Transverse colon (tissue), 4 donors: ENCODE results near the gene CHMP5. TPM values are rescaled to one million over a fixed set of nuclear protein-coding genes. Genes with fewer than 3 reads are reported as not detected.

Experiments used
- DNase-seq: peaks from one replicate; pipeline ENCODE4 v3.0.0-alpha.2; 2019
- H3K27ac ChIP-seq, 4 donors: fragments of 200-600 bp; sonication (generic); 2 replicates each; pipeline ENCODE4 v1.5.1; 2016 to 2018; ENCODE audit warnings: inconsistent platforms in 4 of 4
- H3K27me3 ChIP-seq: fragments of 200-600 bp; sonication (generic); 2 replicates; pipeline ENCODE4 v1.5.1; 2017; ENCODE audit warnings: inconsistent platforms
- H3K36me3 ChIP-seq, 4 donors: fragments of 200-600 bp; sonication (generic); 2 replicates each; pipeline ENCODE4 v1.5.1; 2017 to 2019; ENCODE audit warnings: inconsistent platforms in 4 of 4
- H3K4me1 ChIP-seq, 4 donors: fragments of 200-600 bp; sonication (generic); 2 replicates each; pipeline ENCODE4 v1.5.1; 2017 to 2020; ENCODE audit warnings: inconsistent platforms in 4 of 4
- H3K4me3 ChIP-seq, 4 donors: fragments of 200-600 bp; sonication (generic); 1 replicate in 1 of 4; 2 replicates in 3 of 4; pipeline versions ENCODE4 v1.5.1 to v1.6.1; 2017 to 2019; ENCODE audit warnings: inconsistent platforms in 4 of 4
- H3K9me3 ChIP-seq, 2 donors: fragments of 200-600 bp; sonication (generic); 2 replicates each; pipeline ENCODE4 v1.5.1; 2017 to 2019; ENCODE audit warnings: inconsistent platforms in 2 of 2
- CTCF ChIP-seq, 5 experiments: fragments of 200-600 bp in 3 of 5; fragments of 450-650 bp in 2 of 5; sonication (generic) in 3 of 5; IDR thresholded peaks; 1 replicate in 2 of 5; 2 replicates in 3 of 5; pipeline ENCODE4 v1.5.1; 2016 to 2017; ENCODE audit warnings: antibody characterized with exemption in 5 of 5, inconsistent platforms in 3 of 5, mild to moderate bottlenecking in 2 of 5, moderate library complexity in 1 of 5
- EP300 ChIP-seq: sonication (generic); formaldehyde crosslinking; IDR thresholded peaks from one replicate; pipeline ENCODE4 v1.6.1; 2017; ENCODE audit warnings: antibody characterized with exemption, low read depth
- POLR2A ChIP-seq: fragments of 450-650 bp; IDR thresholded peaks from one replicate; pipeline ENCODE4 v1.6.1; 2016; ENCODE audit warnings: antibody characterized with exemption, mild to moderate bottlenecking, moderate library complexity
- POLR2AphosphoS5 ChIP-seq, 3 donors: sonication (generic); formaldehyde crosslinking; IDR thresholded peaks; one replicate each; pipeline ENCODE4 v1.6.1; 2016; ENCODE audit warnings: antibody characterized with exemption in 3 of 3
- WGBS, 2 donors: methylation state at CpG; one replicate each; pipeline ENCODE4 v1.1.5; 2018; ENCODE audit warnings: low coverage in 1 of 2; 5-methylcytosine and 5-hydroxymethylcytosine counted together
- in situ Hi-C, 4 donors: fragments of 200-750 bp; cut with MboI; loops; one replicate each; pipeline versions ENCODE4 v1.15.0 to v1.15.1; 2017; ENCODE audit warnings: low sequenced_read_pairs in 3 of 4, low pct_ligation_motif_present in 1 of 4, low pct_unique_long_range_greater_than_20kb in 1 of 4
- intact Hi-C: fragments of 100-400 bp; cut with DNase I; formaldehyde crosslinking; loops from one replicate; pipeline ENCODE4 v1.15.1; 2023; ENCODE audit warnings: low total_unique reads
- total RNA-seq, 4 donors: library from RNA; depleted of rRNA; stranded (reverse); fragments of >200 nt; gene quantifications; one replicate each; pipeline ENCODE4 v1.1.0, GENCODE V29; 2016

CHMP5 gene
- total RNA-seq, 4 donors from 2014 or later, result 23.3 to 100 (median 56.5) TPM

GRCh38 chr9:33223696-33224095 is 41.2 kb upstream of the CHMP5 start:
- DNase-seq, result no peak
- Histone ChIP-seq H3K4me3 (no peak overlapping the region), H3K36me3 (no peaks in the 10 kb centered on the region), H3K4me1 (peaks cover 3 to 10% (median 6%) of the 10 kb centered on the region in 4 donors), H3K9me3 (no peaks in the 10 kb centered on the region), H3K27me3 (no peaks in the 10 kb centered on the region), H3K27ac (no peak overlapping the region)
- 43 to 81% methylated on average over 1 of the region's 1 CpG for WGBS, 2 donors
- in situ Hi-C loops, result loop anchor here in 3 of 4 donors (5.0 to 10.0 kb wide), 3 partner anchors 49 to 149 kb away; partner anchors contain the start of gene SMU1 (in 1 of the 3)
- TF ChIP-seq POLR2AphosphoS5 (IDR thresholded peaks at IDR 0.05) (no peak), POLR2A (no peak), CTCF (IDR thresholded peaks at IDR 0.05) (no peak), EP300 (no peak)
- intact Hi-C loops, result loop anchor here (2.0 kb wide), 1 partner anchor 143 kb away; no protein-coding TSS in a partner anchor

DNA sequence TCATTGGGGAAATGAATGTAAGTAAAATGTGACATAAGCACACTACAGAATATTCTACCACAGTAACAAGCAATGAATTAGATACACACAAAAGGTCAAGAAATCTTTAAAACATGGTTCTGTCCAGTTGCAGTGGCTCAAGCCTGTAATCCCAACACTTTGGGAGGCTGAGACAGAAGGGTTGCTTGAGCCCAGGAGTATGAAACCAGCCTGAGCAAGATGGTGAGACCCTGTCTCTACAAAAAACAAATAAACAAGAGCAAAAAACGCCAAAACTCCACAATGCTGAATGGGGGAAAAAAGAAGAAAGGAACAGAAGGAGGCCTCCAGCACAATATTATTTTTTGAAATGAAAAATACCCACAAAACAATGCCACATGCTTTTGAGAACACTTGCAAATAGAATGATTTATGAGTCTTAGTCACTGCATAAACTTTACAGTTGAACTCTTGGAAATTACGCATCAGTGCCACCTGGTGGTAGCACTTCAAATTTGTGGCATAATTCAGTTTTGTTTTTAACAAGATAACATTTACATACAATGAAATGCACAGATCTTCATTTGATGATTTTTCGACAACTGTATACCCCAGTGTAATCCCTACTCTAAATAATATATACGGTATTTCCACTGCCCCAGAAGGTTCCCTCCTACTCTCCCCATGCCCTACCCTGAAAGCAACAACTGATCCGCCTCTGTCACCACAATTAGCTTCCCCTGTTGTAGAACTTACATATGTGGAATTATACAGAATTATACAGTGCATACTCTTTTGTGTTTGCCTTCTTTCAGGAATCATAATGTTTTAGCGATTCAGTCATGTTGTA is 39.3 kb upstream of the CHMP5 start:
- Histone ChIP-seq H3K4me3 (no peak overlapping the region), H3K4me1 (peaks cover 3 to 19% (median 11%) of the 10 kb centered on the region in 4 donors), H3K36me3 (no peaks in the 10 kb centered on the region), H3K9me3 (no peaks in the 10 kb centered on the region), H3K27ac (no peak overlapping the region), H3K27me3 (no peaks in the 10 kb centered on the region)
- in situ Hi-C loops, result loop anchor here in 3 of 4 donors (5.0 to 10.0 kb wide), 3 partner anchors 51 to 151 kb away; partner anchors contain the start of gene SMU1 (in 1 of the 3)
- peak; percentile 81 for DNase-seq
- WGBS, 2 donors, result 18 to 21% methylated on average over 5 to 6 of the region's 6 CpGs
- intact Hi-C loops, result loop anchor here (2.0 kb wide), 1 partner anchor 145 kb away; no protein-coding TSS in a partner anchor
- TF ChIP-seq POLR2AphosphoS5 (IDR thresholded peaks at IDR 0.05) (peak in 1 of 3 donors; percentile 35), CTCF (IDR thresholded peaks at IDR 0.05) (peak; percentile 74 to 95 (median 82)), POLR2A (no peak), EP300 (no peak)

- in situ Hi-C loops, result loop anchor here in 3 of 4 donors (5.0 to 10.0 kb wide), 3 partner anchors 52 to 152 kb away; partner anchors contain the start of gene SMU1 (in 1 of the 3)
- Histone ChIP-seq H3K4me3 (no peak overlapping the region), H3K27me3 (no peaks in the 10 kb centered on the region), H3K27ac (peak overlapping the region in 2 of 4 donors; percentile 11 to 20), H3K9me3 (no peaks in the 10 kb centered on the region), H3K4me1 (peaks cover 3 to 20% (median 11%) of the 10 kb centered on the region in 4 donors), H3K36me3 (no peaks in the 10 kb centered on the region)
- no peak for TF ChIP-seq POLR2A
- no peak for TF ChIP-seq EP300
- no peak for TF ChIP-seq POLR2AphosphoS5 (IDR thresholded peaks at IDR 0.05)
- TF ChIP-seq CTCF (IDR thresholded peaks at IDR 0.05), result no peak
- DNase-seq, result peak; percentile 38
- intact Hi-C loops, result no loop called here
- 68 to 75% methylated on average over 10 of the region's 10 CpGs for WGBS, 2 donors
Measured at GRCh38 chr9:33227008-33227398, 37.8 kb upstream of the CHMP5 start.

DNA sequence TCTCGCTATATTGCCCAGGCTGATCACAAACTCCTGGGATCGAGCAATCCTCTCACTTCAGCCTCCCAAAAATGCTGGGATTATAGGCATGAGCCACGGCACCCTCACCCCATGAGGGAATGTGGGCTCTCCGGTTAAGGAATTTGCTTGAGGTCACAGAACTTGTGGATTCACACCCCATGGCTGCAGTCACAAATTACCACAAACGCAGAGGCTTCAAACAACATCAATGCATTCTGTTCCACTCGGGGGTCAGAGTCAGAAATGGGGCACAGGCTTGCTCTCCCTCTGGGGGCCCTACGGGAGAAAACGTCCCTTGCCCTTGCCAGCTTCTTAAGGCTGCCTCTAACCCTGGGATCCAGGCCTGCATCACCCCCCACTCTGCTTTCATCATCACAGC is 37.1 kb upstream of the CHMP5 start:
- no peak for DNase-seq
- H3K27ac ChIP-seq, result no peak overlapping the region
- H3K4me1 ChIP-seq, result peaks cover 3 to 20% (median 11%) of the 10 kb centered on the region in 4 donors
- H3K4me3 ChIP-seq, result no peak overlapping the region
- intact Hi-C loops, result no loop called here
- 75 to 91% methylated on average over 4 to 8 of the region's 8 CpGs for WGBS, 2 donors
- in situ Hi-C loops, result loop anchor here in 3 of 4 donors (5.0 to 10.0 kb wide), 3 partner anchors 53 to 153 kb away; partner anchors contain the start of gene SMU1 (in 1 of the 3)
- no peaks in the 10 kb centered on the region for H3K9me3 ChIP-seq
- no peaks in the 10 kb centered on the region for H3K27me3 ChIP-seq
- H3K36me3 ChIP-seq, result no peaks in the 10 kb centered on the region
- no peak for TF ChIP-seq EP300
- TF ChIP-seq POLR2AphosphoS5 (IDR thresholded peaks at IDR 0.05), result no peak
- no peak for TF ChIP-seq CTCF (IDR thresholded peaks at IDR 0.05)
- no peak for TF ChIP-seq POLR2A
